Suprapubic skin (tissue), 4 donors: ENCODE results near the gene RCAN2. TPM values are rescaled to one million over a fixed set of nuclear protein-coding genes. Genes with fewer than 3 reads are reported as not detected.
A peak's percentile ranks its signal among the peaks of the same experiment; 100 is the strongest.

ENCODE experiments used
- DNase-seq, 2 donors: peaks; one replicate each; pipeline ENCODE4 v3.0.0-alpha.2; 2019; ENCODE audit warnings: low spot score in 2 of 2
- H3K27ac ChIP-seq: fragments of 200-600 bp; sonication (generic); one replicate; pipeline ENCODE4 v1.5.1; 2019
- H3K27me3 ChIP-seq: fragments of 200-600 bp; sonication (generic); one replicate; pipeline ENCODE4 v1.5.1; 2019
- H3K36me3 ChIP-seq: fragments of 200-600 bp; sonication (generic); one replicate; pipeline ENCODE4 v1.5.1; 2019
- H3K4me1 ChIP-seq: fragments of 200-600 bp; sonication (generic); one replicate; pipeline ENCODE4 v1.5.1; 2019
- H3K4me3 ChIP-seq: fragments of 200-600 bp; sonication (generic); one replicate; pipeline ENCODE4 v1.5.1; 2019; ENCODE audit warnings: mild to moderate bottlenecking
- H3K9me3 ChIP-seq: fragments of 200-600 bp; sonication (generic); one replicate; pipeline ENCODE4 v1.5.1; 2019
- CTCF ChIP-seq, 2 donors: fragments of 200-600 bp in 1 of 2; fragments of 450-650 bp in 1 of 2; sonication (generic) in 1 of 2; IDR thresholded peaks; one replicate each; pipeline ENCODE4 v1.5.1; 2016 to 2019; ENCODE audit warnings: antibody characterized with exemption in 2 of 2, mild to moderate bottlenecking in 1 of 2, moderate library complexity in 1 of 2
- EP300 ChIP-seq: sonication (generic); formaldehyde crosslinking; IDR thresholded peaks from one replicate; pipeline ENCODE4 v1.6.1; 2017; ENCODE audit warnings: antibody characterized with exemption
- POLR2A ChIP-seq, 2 donors: fragments of 450-650 bp; IDR thresholded peaks; one replicate each; pipeline ENCODE4 v1.6.1; 2017; ENCODE audit warnings: antibody characterized with exemption in 2 of 2, mild to moderate bottlenecking in 2 of 2, moderate library complexity in 2 of 2
- POLR2AphosphoS5 ChIP-seq, 3 donors: sonication (generic); formaldehyde crosslinking; IDR thresholded peaks; one replicate each; pipeline ENCODE4 v1.6.1; 2017; ENCODE audit warnings: antibody characterized with exemption in 3 of 3
- WGBS: methylation state at CpG from one replicate; pipeline ENCODE4 v1.1.5; 2018; 5-methylcytosine and 5-hydroxymethylcytosine counted together
- total RNA-seq, 4 donors: library from RNA; depleted of rRNA; stranded (reverse); fragments of >200 nt; gene quantifications; one replicate each; pipeline ENCODE4 v1.1.0, GENCODE V29; 2016

The RCAN2 gene
- total RNA-seq, 4 donors from 2014 or later, result 6.7 to 15.3 (median 13.8) TPM

GRCh38 chr6:46443623-46444022, 47.6 kb downstream of the RCAN2 start:
- Histone ChIP-seq H3K27ac (no peak overlapping the region), H3K9me3 (no peaks in the 10 kb centered on the region), H3K4me1 (peaks cover 10% of the 10 kb centered on the region), H3K4me3 (no peak overlapping the region), H3K36me3 (no peaks in the 10 kb centered on the region), H3K27me3 (no peaks in the 10 kb centered on the region)
- no peak for DNase-seq
- TF ChIP-seq POLR2AphosphoS5 (IDR thresholded peaks at IDR 0.05) (no peak), CTCF (IDR thresholded peaks at IDR 0.05) (no peak), EP300 (no peak), POLR2A (IDR thresholded peaks at IDR 0.05) (no peak)
- 91% methylated on average over 3 of the region's 3 CpGs for WGBS

- Histone ChIP-seq H3K4me1 (peaks cover 10% of the 10 kb centered on the region), H3K27me3 (no peaks in the 10 kb centered on the region), H3K9me3 (no peaks in the 10 kb centered on the region), H3K4me3 (no peak overlapping the region), H3K27ac (peak overlapping the region; percentile 28), H3K36me3 (no peaks in the 10 kb centered on the region)
- WGBS, result 11% methylated on average over 1 of the region's 1 CpG
- DNase-seq, result no peak
- TF ChIP-seq POLR2AphosphoS5 (IDR thresholded peaks at IDR 0.05), result no peak
These were observed 50.6 kb downstream of the RCAN2 start for GRCh38 chr6:46440641-46441040.

- no peak overlapping the region for H3K4me3 ChIP-seq
- TF ChIP-seq EP300, result no peak
- TF ChIP-seq POLR2AphosphoS5 (IDR thresholded peaks at IDR 0.05), result no peak
- no peak for TF ChIP-seq POLR2A (IDR thresholded peaks at IDR 0.05)
- TF ChIP-seq CTCF (IDR thresholded peaks at IDR 0.05), result no peak
- H3K9me3 ChIP-seq, result no peaks in the 10 kb centered on the region
- no peaks in the 10 kb centered on the region for H3K36me3 ChIP-seq
- peaks cover 10% of the 10 kb centered on the region for H3K4me1 ChIP-seq
- H3K27ac ChIP-seq, result no peak overlapping the region
- DNase-seq, result no peak
- no peaks in the 10 kb centered on the region for H3K27me3 ChIP-seq
- 16% methylated on average over 2 of the region's 2 CpGs for WGBS
These were observed 51.1 kb downstream of the RCAN2 start for GRCh38 chr6:46440141-46440540.

GRCh38 chr6:46438245-46438644, 53.0 kb downstream of the RCAN2 start:
- DNase-seq, result no peak
- 91% methylated on average over 4 of the region's 4 CpGs for WGBS
- H3K27ac ChIP-seq, result no peak overlapping the region
- H3K36me3 ChIP-seq, result no peaks in the 10 kb centered on the region
- H3K27me3 ChIP-seq, result no peaks in the 10 kb centered on the region
- no peak overlapping the region for H3K4me3 ChIP-seq
- no peak for TF ChIP-seq POLR2A (IDR thresholded peaks at IDR 0.05)
- no peak for TF ChIP-seq EP300
- TF ChIP-seq POLR2AphosphoS5 (IDR thresholded peaks at IDR 0.05), result no peak
- no peak for TF ChIP-seq CTCF (IDR thresholded peaks at IDR 0.05)
- peaks cover 10% of the 10 kb centered on the region for H3K4me1 ChIP-seq
- no peaks in the 10 kb centered on the region for H3K9me3 ChIP-seq

GRCh38 chr6:46437671-46438221, 53.5 kb downstream of the RCAN2 start:
- H3K4me3 ChIP-seq, result no peak overlapping the region
- peaks cover 10% of the 10 kb centered on the region for H3K4me1 ChIP-seq
- no peak overlapping the region for H3K27ac ChIP-seq
- no peaks in the 10 kb centered on the region for H3K36me3 ChIP-seq
- H3K9me3 ChIP-seq, result no peaks in the 10 kb centered on the region
- TF ChIP-seq CTCF (IDR thresholded peaks at IDR 0.05) (no peak), POLR2AphosphoS5 (IDR thresholded peaks at IDR 0.05) (no peak), POLR2A (IDR thresholded peaks at IDR 0.05) (no peak), EP300 (no peak)
- DNase-seq, result no peak
- H3K27me3 ChIP-seq, result no peaks in the 10 kb centered on the region

- DNase-seq, result no peak
- Histone ChIP-seq H3K4me1 (peaks cover 3% of the 10 kb centered on the region), H3K27ac (no peak overlapping the region), H3K4me3 (no peak overlapping the region), H3K27me3 (no peaks in the 10 kb centered on the region), H3K36me3 (no peaks in the 10 kb centered on the region), H3K9me3 (no peaks in the 10 kb centered on the region)
- TF ChIP-seq POLR2AphosphoS5 (IDR thresholded peaks at IDR 0.05) (no peak), POLR2A (IDR thresholded peaks at IDR 0.05) (no peak), CTCF (IDR thresholded peaks at IDR 0.05) (no peak), EP300 (no peak)
These were observed 68.6 kb downstream of the RCAN2 start for GRCh38 chr6:46422619-46423018.
